CD14-positive monocyte (primary cell): ENCODE data around the gene SLC16A7. TPM values are rescaled to one million over a fixed set of nuclear protein-coding genes. Genes with fewer than 3 reads are reported as not detected.

ENCODE experiments used
- DNase-seq, 3 donors: peaks; one replicate each; pipeline ENCODE4 v3.0.0-alpha.2; 2011 to 2022
- H2AFZ ChIP-seq: 2 replicates; pipeline ENCODE4 v1.6.0; 2012; ENCODE audit warnings: mild to moderate bottlenecking, low read depth, low read length, inconsistent platforms; ENCODE audit not compliant: insufficient read depth, poor library complexity, severe bottlenecking
- H3K27ac ChIP-seq, 2 donors: 1 replicate in 1 of 2; 2 replicates in 1 of 2; pipeline ENCODE4 v1.5.1; 2012 to 2013; ENCODE audit warnings: low read length in 2 of 2, control low read depth in 1 of 2, inconsistent platforms in 1 of 2, low read depth in 1 of 2, mild to moderate bottlenecking in 1 of 2
- H3K27me3 ChIP-seq, 2 donors: one replicate each; pipeline versions ENCODE4 v1.6.0 to v1.6.1; 2011 to 2013; ENCODE audit warnings: low read length in 2 of 2; ENCODE audit not compliant: control insufficient read depth in 2 of 2, insufficient read depth in 2 of 2
- H3K36me3 ChIP-seq, 2 donors: replicated peaks in 1 of 2; 1 replicate in 1 of 2; 2 replicates in 1 of 2; pipeline versions ENCODE4 v1.5.1 to v1.6.1; 2012 to 2013; ENCODE audit warnings: low read length in 2 of 2, control low read depth in 1 of 2, inconsistent platforms in 1 of 2, mild to moderate bottlenecking in 1 of 2; ENCODE audit not compliant: insufficient read depth in 2 of 2, control insufficient read depth in 1 of 2
- H3K4me1 ChIP-seq, 2 donors: 1 replicate in 1 of 2; 2 replicates in 1 of 2; pipeline versions ENCODE4 v1.5.1 to v1.6.1; 2012 to 2013; ENCODE audit warnings: low read length in 2 of 2, control low read depth in 1 of 2, inconsistent platforms in 1 of 2, mild to moderate bottlenecking in 1 of 2, moderate library complexity in 1 of 2; ENCODE audit not compliant: insufficient read depth in 2 of 2, control insufficient read depth in 1 of 2
- H3K4me2 ChIP-seq: replicated peaks from 2 replicates; pipeline ENCODE3; 2012; ENCODE audit warnings: low read length, moderate library complexity, mild to moderate bottlenecking; ENCODE audit not compliant: poor library complexity, severe bottlenecking; ENCODE audit errors: extremely low read depth
- H3K4me3 ChIP-seq, 3 experiments: fragments of 200-600 bp in 1 of 3; sonication (generic) in 1 of 3; replicated peaks in 1 of 3; 1 replicate in 2 of 3; 2 replicates in 1 of 3; pipeline ENCODE4 v1.5.1; 2011 to 2013; ENCODE audit warnings: low read length in 3 of 3, mild to moderate bottlenecking in 3 of 3, control low read depth in 2 of 3, low read depth in 2 of 3, inconsistent platforms in 1 of 3, moderate library complexity in 1 of 3
- H3K79me2 ChIP-seq: 2 replicates; pipeline ENCODE4 v1.6.0; 2012; ENCODE audit warnings: mild to moderate bottlenecking, control low read depth, inconsistent platforms, low read length, moderate library complexity; ENCODE audit not compliant: insufficient read depth
- H3K9ac ChIP-seq: 2 replicates; pipeline ENCODE4 v1.6.0; 2017; ENCODE audit warnings: low read length, mild to moderate bottlenecking; ENCODE audit not compliant: insufficient read depth, poor library complexity, severe bottlenecking
- H3K9me3 ChIP-seq, 2 donors: replicated peaks in 1 of 2; 1 replicate in 1 of 2; 2 replicates in 1 of 2; pipeline versions ENCODE4 v1.5.1 to v1.6.1; 2012 to 2013; ENCODE audit warnings: low read length in 2 of 2, control low read depth in 1 of 2; ENCODE audit not compliant: control insufficient read depth in 1 of 2, insufficient read depth in 1 of 2
- H4K20me1 ChIP-seq: 2 replicates; pipeline ENCODE4 v1.6.0; 2012; ENCODE audit warnings: mild to moderate bottlenecking, low read length, control low read depth, moderate library complexity; ENCODE audit not compliant: insufficient read depth
- H3K27ac Mint-ChIP-seq, 7 donors: one replicate each; pipeline ENCODE4 v1.8.0; 2020; ENCODE audit warnings: mild to moderate bottlenecking in 7 of 7, mixed read lengths in 7 of 7, moderate library complexity in 6 of 7, inconsistent platforms in 2 of 7
- H3K27me3 Mint-ChIP-seq, 3 donors: one replicate each; pipeline ENCODE4 v1.8.0; 2021 to 2022; ENCODE audit warnings: low read depth in 3 of 3, mild to moderate bottlenecking in 3 of 3, mixed read lengths in 3 of 3, moderate library complexity in 3 of 3, inconsistent platforms in 1 of 3
- H3K36me3 Mint-ChIP-seq, 2 donors: one replicate each; pipeline ENCODE4 v1.8.0; 2020; ENCODE audit warnings: mixed read lengths in 2 of 2, inconsistent platforms in 1 of 2, mild to moderate bottlenecking in 1 of 2
- H3K4me1 Mint-ChIP-seq: one replicate; pipeline ENCODE4 v1.8.0; 2020; ENCODE audit warnings: mild to moderate bottlenecking, mixed read lengths
- H3K4me3 Mint-ChIP-seq, 2 donors: one replicate each; pipeline ENCODE4 v1.8.0; 2020; ENCODE audit warnings: mild to moderate bottlenecking in 2 of 2, mixed read lengths in 2 of 2, moderate library complexity in 1 of 2
- H3K9me3 Mint-ChIP-seq, 7 donors: one replicate each; pipeline ENCODE4 v1.8.0; 2020 to 2022; ENCODE audit warnings: mixed read lengths in 7 of 7, mild to moderate bottlenecking in 6 of 7, moderate library complexity in 6 of 7, inconsistent platforms in 2 of 7
- WGBS: methylation state at CpG from one replicate; pipeline ENCODE4 v1.1.5; 2013; ENCODE audit warnings: missing lambda C conversion rate; ENCODE audit not compliant: insufficient coverage; 5-methylcytosine and 5-hydroxymethylcytosine counted together
- intact Hi-C, 2 donors: fragments of 100-400 bp; cut with micrococcal nuclease; formaldehyde crosslinking; loops; one replicate each; pipeline versions ENCODE4 v1.15.0 to v1.15.1; 2023
- polyA plus RNA-seq, 3 donors: library from polyadenylated mRNA; depleted of rRNA in 1 of 3; unstranded in 2 of 3; stranded (reverse) in 1 of 3; fragments of 300-500 nt in 2 of 3; fragments of >200 nt in 1 of 3; fragmentation: Illumina TruSeq in 2 of 3; gene quantifications; 1 replicate in 2 of 3; 2 replicates in 1 of 3; pipeline ENCODE4 v1.2.3, GENCODE V29; 2012 to 2021
- TF ChIP-seq, protein P1 (sequence below): fragments of 200-600 bp; IDR thresholded peaks from one replicate; pipeline ENCODE4 v1.8.0; 2022; ENCODE audit warnings: antibody characterized with exemption, mild to moderate bottlenecking

The SLC16A7 gene
- polyA plus RNA-seq, 3 donors, result 6.9 to 16.9 (median 11.8) TPM

DNA sequence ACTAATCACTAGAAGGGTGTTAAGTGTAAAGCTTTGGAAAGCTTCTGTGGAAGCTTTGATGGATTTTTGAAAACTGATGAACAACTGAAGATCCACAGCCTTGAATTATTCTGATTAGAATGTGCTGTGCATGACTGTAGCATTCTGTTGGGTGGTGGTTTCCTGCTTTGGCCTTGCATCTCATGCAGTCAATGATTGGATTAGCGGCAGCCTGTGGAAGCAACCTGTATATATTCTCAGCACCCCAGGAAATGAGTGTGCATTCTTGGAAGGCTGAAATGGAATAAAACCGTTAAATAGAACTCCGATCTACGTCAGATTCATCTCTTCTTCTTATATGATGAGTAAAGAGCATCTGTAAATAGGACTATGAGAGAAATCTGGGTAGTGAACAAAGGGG is 120.2 kb downstream of the SLC16A7 start:
- TF ChIP-seq, protein P1, sequence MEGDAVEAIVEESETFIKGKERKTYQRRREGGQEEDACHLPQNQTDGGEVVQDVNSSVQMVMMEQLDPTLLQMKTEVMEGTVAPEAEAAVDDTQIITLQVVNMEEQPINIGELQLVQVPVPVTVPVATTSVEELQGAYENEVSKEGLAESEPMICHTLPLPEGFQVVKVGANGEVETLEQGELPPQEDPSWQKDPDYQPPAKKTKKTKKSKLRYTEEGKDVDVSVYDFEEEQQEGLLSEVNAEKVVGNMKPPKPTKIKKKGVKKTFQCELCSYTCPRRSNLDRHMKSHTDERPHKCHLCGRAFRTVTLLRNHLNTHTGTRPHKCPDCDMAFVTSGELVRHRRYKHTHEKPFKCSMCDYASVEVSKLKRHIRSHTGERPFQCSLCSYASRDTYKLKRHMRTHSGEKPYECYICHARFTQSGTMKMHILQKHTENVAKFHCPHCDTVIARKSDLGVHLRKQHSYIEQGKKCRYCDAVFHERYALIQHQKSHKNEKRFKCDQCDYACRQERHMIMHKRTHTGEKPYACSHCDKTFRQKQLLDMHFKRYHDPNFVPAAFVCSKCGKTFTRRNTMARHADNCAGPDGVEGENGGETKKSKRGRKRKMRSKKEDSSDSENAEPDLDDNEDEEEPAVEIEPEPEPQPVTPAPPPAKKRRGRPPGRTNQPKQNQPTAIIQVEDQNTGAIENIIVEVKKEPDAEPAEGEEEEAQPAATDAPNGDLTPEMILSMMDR, result no peak
- Mint-ChIP-seq H3K9me3 (peaks cover 0 to 6% (median 0%) of the 10 kb centered on the region in 7 donors), H3K4me1 (no peaks in the 10 kb centered on the region), H3K27ac (no peak overlapping the region), H3K27me3 (no peaks in the 10 kb centered on the region), H3K36me3 (peaks cover 3 to 8% of the 10 kb centered on the region in 2 donors), H3K4me3 (no peak overlapping the region)
- H3K4me1 ChIP-seq, result no peaks in the 10 kb centered on the region
- H2AFZ ChIP-seq, result no peak overlapping the region
- no peaks in the 10 kb centered on the region for H3K79me2 ChIP-seq
- H3K9ac ChIP-seq, result no peak overlapping the region
- WGBS, result no CpG with 5 or more reads among the region's 4 CpGs
- intact Hi-C loops, result no loop called here
- H3K4me2 ChIP-seq, result no peak overlapping the region
- no peaks in the 10 kb centered on the region for H3K27me3 ChIP-seq
- no peaks in the 10 kb centered on the region for H3K9me3 ChIP-seq
- no peak overlapping the region for H3K27ac ChIP-seq
- H3K36me3 ChIP-seq, result no peaks in the 10 kb centered on the region
- no peak overlapping the region for H3K4me3 ChIP-seq
- DNase-seq, result no peak
- H4K20me1 ChIP-seq, result no peaks in the 10 kb centered on the region

DNA sequence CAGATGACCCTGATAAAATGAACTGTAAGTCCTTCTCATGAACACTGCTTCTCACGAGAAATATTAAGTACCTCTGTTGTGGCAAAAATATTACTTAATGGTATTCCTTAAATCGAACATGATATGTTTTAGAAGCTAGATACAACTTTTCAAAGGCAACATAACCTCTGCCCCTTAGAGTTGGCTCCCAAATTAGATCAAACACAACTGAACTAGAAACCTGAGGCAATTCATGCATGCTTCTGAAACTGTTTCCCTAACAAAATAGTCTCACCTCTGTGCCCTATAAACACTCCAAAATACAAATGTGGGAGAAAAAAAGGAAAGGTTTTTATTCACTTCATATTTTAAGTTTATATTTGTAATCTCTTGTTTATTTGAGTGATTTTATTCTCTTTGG is 121.6 kb downstream of the SLC16A7 start:
- H3K4me2 ChIP-seq, result no peak overlapping the region
- H3K4me1 ChIP-seq, result no peaks in the 10 kb centered on the region
- H3K4me3 ChIP-seq, result no peak overlapping the region
- Mint-ChIP-seq H3K36me3 (peaks cover 3% of the 10 kb centered on the region in 2 donors), H3K27ac (no peak overlapping the region), H3K4me1 (no peaks in the 10 kb centered on the region), H3K27me3 (no peaks in the 10 kb centered on the region), H3K4me3 (no peak overlapping the region), H3K9me3 (peaks cover 0 to 6% (median 0%) of the 10 kb centered on the region in 7 donors)
- no peaks in the 10 kb centered on the region for H3K27me3 ChIP-seq
- H3K27ac ChIP-seq, result no peak overlapping the region
- H3K9ac ChIP-seq, result no peak overlapping the region
- intact Hi-C loops, result no loop called here
- no peaks in the 10 kb centered on the region for H3K36me3 ChIP-seq
- DNase-seq, result no peak
- no peaks in the 10 kb centered on the region for H4K20me1 ChIP-seq
- H2AFZ ChIP-seq, result no peak overlapping the region
- no CpG with 5 or more reads among the region's 2 CpGs for WGBS
- TF ChIP-seq, protein P1, result no peak
- no peaks in the 10 kb centered on the region for H3K79me2 ChIP-seq
- no peaks in the 10 kb centered on the region for H3K9me3 ChIP-seq
